WTC11 (cell line): Measurements from ENCODE around the gene RAD23B.

Experiments used
- ATF3 ChIP-seq: sonication (generic); formaldehyde crosslinking; conservative IDR thresholded peaks from 2 replicates; pipeline ENCODE4 v1.8.1; 2022; ENCODE audit warnings: mild to moderate bottlenecking, missing genetic modification reagents
- CTCF ChIP-seq: fragments of 200-600 bp; IDR thresholded peaks from 2 replicates; pipeline ENCODE4 v1.8.0; 2022; ENCODE audit warnings: antibody characterized with exemption

GRCh38 chr9:107306308-107306707 lies 23.2 kb downstream of the RAD23B start:
- no peak for TF ChIP-seq CTCF
- no peak for TF ChIP-seq ATF3
